H9 (cell line): ENCODE results near the gene OGFR. TPM values are rescaled to one million over a fixed set of nuclear protein-coding genes. Genes with fewer than 3 reads are reported as not detected.
"Not testable (repeated sequence)": the region's sequence is repeated elsewhere in the genome, so short reads cannot be mapped to it uniquely, and the experiment has no call there.

Experiments
- DNase-seq: peaks from one replicate; pipeline ENCODE4 v3.0.0-alpha.2; 2017
- H2AFZ ChIP-seq: one replicate; pipeline ENCODE4 v1.6.1; 2013; ENCODE audit warnings: mild to moderate bottlenecking, low read length, control low read depth, moderate library complexity
- H2AK5ac ChIP-seq: 2 replicates; pipeline ENCODE4 v1.6.1; 2013; ENCODE audit warnings: low read length, control low read depth, mixed read lengths; ENCODE audit not compliant: insufficient read length
- H2BK120ac ChIP-seq: one replicate; pipeline ENCODE4 v1.6.1; 2013; ENCODE audit warnings: low read depth, mild to moderate bottlenecking, low read length, control low read depth, inconsistent platforms; ENCODE audit not compliant: poor library complexity, severe bottlenecking
- H2BK12ac ChIP-seq: 2 replicates; pipeline ENCODE4 v1.6.1; 2013; ENCODE audit warnings: low read length, control low read depth, mixed read lengths, low read depth; ENCODE audit not compliant: insufficient read length
- H2BK15ac ChIP-seq: 2 replicates; pipeline ENCODE4 v1.6.1; 2013; ENCODE audit warnings: low read depth, low read length, control low read depth
- H2BK20ac ChIP-seq: one replicate; pipeline ENCODE4 v1.6.1; 2013; ENCODE audit warnings: low read depth, mild to moderate bottlenecking, low read length, control low read depth, inconsistent platforms; ENCODE audit not compliant: poor library complexity, severe bottlenecking
- H2BK5ac ChIP-seq: 2 replicates; pipeline ENCODE4 v1.6.1; 2013; ENCODE audit warnings: low read length, control low read depth, mixed read lengths; ENCODE audit not compliant: insufficient read length
- H3K14ac ChIP-seq: 2 replicates; pipeline ENCODE4 v1.6.1; 2013; ENCODE audit warnings: low read length, control low read depth; ENCODE audit not compliant: insufficient read depth
- H3K18ac ChIP-seq: 2 replicates; pipeline ENCODE4 v1.6.1; 2013; ENCODE audit warnings: low read depth, mild to moderate bottlenecking, mixed read lengths, low read length, control low read depth; ENCODE audit not compliant: insufficient read length
- H3K23ac ChIP-seq: 2 replicates; pipeline ENCODE4 v1.6.1; 2013; ENCODE audit warnings: low read length, control low read depth, mixed read lengths, low read depth; ENCODE audit not compliant: insufficient read length
- H3K23me2 ChIP-seq: 2 replicates; pipeline ENCODE4 v1.6.1; 2013; ENCODE audit warnings: low read depth, mild to moderate bottlenecking, mixed read lengths, low read length, control low read depth; ENCODE audit not compliant: insufficient read length, poor library complexity, severe bottlenecking
- H3K27ac ChIP-seq: 2 replicates; pipeline ENCODE4 v1.5.1; 2013; ENCODE audit warnings: low read length, control low read depth, mixed read lengths, low read depth; ENCODE audit not compliant: insufficient read length
- H3K27me3 ChIP-seq: 2 replicates; pipeline ENCODE4 v1.6.1; 2013; ENCODE audit warnings: low read length, control low read depth, inconsistent platforms; ENCODE audit not compliant: insufficient read depth
- H3K4ac ChIP-seq: 2 replicates; pipeline ENCODE4 v1.6.1; 2013; ENCODE audit warnings: low read depth, mild to moderate bottlenecking, control low read depth, inconsistent platforms, low read length, moderate library complexity
- H3K4me1 ChIP-seq: 2 replicates; pipeline ENCODE4 v1.6.1; 2013; ENCODE audit warnings: low read length, control low read depth, inconsistent platforms; ENCODE audit not compliant: insufficient read depth
- H3K4me2 ChIP-seq: 2 replicates; pipeline ENCODE4 v1.6.1; 2013; ENCODE audit warnings: low read length, control low read depth, mixed read lengths; ENCODE audit not compliant: insufficient read length, insufficient read depth
- H3K56ac ChIP-seq: 2 replicates; pipeline ENCODE4 v1.6.1; 2013; ENCODE audit warnings: low read depth, mild to moderate bottlenecking, mixed read lengths, low read length, control low read depth; ENCODE audit not compliant: insufficient read length
- H3K79me1 ChIP-seq: 2 replicates; pipeline ENCODE4 v1.6.1; 2013; ENCODE audit warnings: low read depth, mild to moderate bottlenecking, moderate library complexity, low read length, control low read depth, inconsistent platforms; ENCODE audit not compliant: insufficient read depth, poor library complexity, severe bottlenecking
- H3K79me2 ChIP-seq: 2 replicates; pipeline ENCODE4 v1.6.1; 2013; ENCODE audit warnings: low read length, control low read depth, inconsistent platforms; ENCODE audit not compliant: insufficient read depth
- H3K9ac ChIP-seq: 2 replicates; pipeline ENCODE4 v1.6.1; 2013; ENCODE audit warnings: low read length, control low read depth, mixed read lengths; ENCODE audit not compliant: insufficient read length; ENCODE audit errors: extremely low read depth
- H3K9me3 ChIP-seq: one replicate; pipeline ENCODE4 v1.6.1; 2013; ENCODE audit warnings: low read depth, low read length, inconsistent platforms; ENCODE audit not compliant: control insufficient read depth
- H3T11ph ChIP-seq: one replicate; pipeline ENCODE4 v1.6.1; 2013; ENCODE audit warnings: mild to moderate bottlenecking, low read length, control low read depth, inconsistent platforms
- H4K20me1 ChIP-seq: one replicate; pipeline ENCODE4 v1.6.1; 2013; ENCODE audit not compliant: control insufficient read depth, insufficient read length, insufficient read depth
- H4K5ac ChIP-seq: 2 replicates; pipeline ENCODE4 v1.6.1; 2013; ENCODE audit warnings: low read depth, mild to moderate bottlenecking, mixed read lengths, low read length, control low read depth; ENCODE audit not compliant: insufficient read length
- H4K8ac ChIP-seq: replicated peaks from 2 replicates; pipeline ENCODE4 v1.6.1; 2013; ENCODE audit warnings: low read length, control low read depth, mixed read lengths, low read depth; ENCODE audit not compliant: insufficient read length
- H4K91ac ChIP-seq: 2 replicates; pipeline ENCODE4 v1.6.1; 2013; ENCODE audit warnings: low read depth, mild to moderate bottlenecking, moderate library complexity, mixed read lengths, low read length, control low read depth; ENCODE audit not compliant: insufficient read length
- H3K27ac Mint-ChIP-seq, 3 experiments: 2 replicates in 2 of 3; 3 replicates in 1 of 3; pipeline ENCODE4 v1.8.0; 2020 to 2021; ENCODE audit warnings: mixed read lengths in 3 of 3, mild to moderate bottlenecking in 1 of 3, moderate library complexity in 1 of 3
- H3K27me3 Mint-ChIP-seq: 2 replicates; pipeline ENCODE4 v1.8.0; 2021; ENCODE audit warnings: low read depth, mild to moderate bottlenecking, moderate library complexity, mixed read lengths
- H3K36me3 Mint-ChIP-seq, 3 experiments: 2 replicates in 2 of 3; 3 replicates in 1 of 3; pipeline ENCODE4 v1.8.0; 2020 to 2021; ENCODE audit warnings: low read depth in 3 of 3, mixed read lengths in 3 of 3; ENCODE audit not compliant: insufficient read depth in 1 of 3
- H3K4me1 Mint-ChIP-seq, 2 experiments: 2 replicates each; pipeline ENCODE4 v1.8.0; 2020; ENCODE audit warnings: mixed read lengths in 2 of 2
- H3K4me3 Mint-ChIP-seq, 2 experiments: 2 replicates in 1 of 2; 3 replicates in 1 of 2; pipeline ENCODE4 v1.8.0; 2020 to 2021; ENCODE audit warnings: mild to moderate bottlenecking in 2 of 2, mixed read lengths in 2 of 2, moderate library complexity in 1 of 2
- H3K9me3 Mint-ChIP-seq, 2 experiments: 2 replicates in 1 of 2; 3 replicates in 1 of 2; pipeline ENCODE4 v1.8.0; 2020; ENCODE audit warnings: mild to moderate bottlenecking in 2 of 2, mixed read lengths in 2 of 2, moderate library complexity in 1 of 2
- WGBS: extraction: QIAGEN DNeasy Blood & Tissue Kit; methylation state at CpG from one replicate; pipeline ENCODE4 v1.1.7; 2013; ENCODE audit warnings: missing lambda C conversion rate, low lambda C conversion rate, mixed read lengths; ENCODE audit not compliant: insufficient read length; ENCODE audit errors: extremely low coverage; 5-methylcytosine and 5-hydroxymethylcytosine counted together
- total RNA-seq: library from RNA; stranded (reverse); gene quantifications from 2 replicates; pipeline ENCODE4 v1.2.1, GENCODE V29; 2021
- TF ChIP-seq, protein P1 (sequence below): fragments of 200-600 bp; sonication (generic); conservative IDR thresholded peaks from 3 replicates; pipeline ENCODE4 v1.8.0; 2021; ENCODE audit warnings: antibody characterized with exemption, mild to moderate bottlenecking

The OGFR gene
- total RNA-seq, 1 experiment from 2014 or later: 33.1 TPM

DNA sequence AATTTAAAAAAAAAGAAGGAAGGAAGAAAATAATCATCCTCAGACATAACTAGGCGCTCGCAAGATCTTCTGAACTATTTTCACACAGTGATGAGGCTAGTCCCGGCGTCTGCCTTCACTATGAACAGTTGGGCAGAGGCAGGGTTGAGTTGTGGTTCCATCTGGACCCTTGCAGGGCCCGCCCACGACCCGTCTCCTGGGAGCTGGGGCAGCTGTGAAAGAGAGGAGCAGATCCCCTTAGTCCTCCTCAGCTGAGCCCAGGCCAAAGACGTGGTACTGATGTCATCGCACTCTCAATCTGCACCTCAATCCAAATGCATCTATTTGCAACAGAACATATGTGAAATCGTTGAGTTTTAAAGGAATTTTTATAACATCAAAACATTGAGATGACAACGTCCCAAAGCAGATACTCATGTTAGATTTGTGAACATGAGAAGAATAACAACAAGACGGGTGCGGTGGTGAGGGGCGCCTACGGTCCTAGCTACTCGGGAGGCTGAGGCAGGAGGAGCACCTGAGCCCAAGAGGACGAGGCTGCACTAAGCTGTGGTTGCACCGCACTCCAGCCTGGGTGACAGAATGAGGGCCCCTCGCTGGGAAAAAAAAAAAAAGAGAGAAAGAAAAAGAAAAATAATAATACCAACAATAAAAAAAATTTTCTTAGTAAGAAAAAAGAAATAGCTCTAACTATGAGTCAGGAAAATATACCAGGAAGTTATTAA lies 41.7 kb downstream of the OGFR start:
- Histone ChIP-seq H3K4ac (no peak overlapping the region), H3T11ph (no peak overlapping the region), H3K79me1 (no peaks in the 10 kb centered on the region), H2AK5ac (no peak overlapping the region), H2BK120ac (no peak overlapping the region), H3K27ac (no peak overlapping the region), H4K91ac (no peak overlapping the region), H2BK20ac (no peak overlapping the region), H3K9me3 (no peaks in the 10 kb centered on the region), H2AFZ (no peak overlapping the region), H4K5ac (no peak overlapping the region), H2BK5ac (no peak overlapping the region), H3K4me1 (no peaks in the 10 kb centered on the region), H3K14ac (no peak overlapping the region), H3K23me2 (no peaks in the 10 kb centered on the region), H3K27me3 (no peaks in the 10 kb centered on the region), H2BK12ac (no peak overlapping the region), H4K20me1 (no peaks in the 10 kb centered on the region), H3K56ac (no peak overlapping the region), H3K9ac (no peak overlapping the region), H3K18ac (no peak overlapping the region), H2BK15ac (no peak overlapping the region), H4K8ac (no peak overlapping the region), H3K4me2 (no peak overlapping the region), H3K79me2 (no peaks in the 10 kb centered on the region), H3K23ac (no peak overlapping the region)
- Mint-ChIP-seq H3K27me3 (no peaks in the 10 kb centered on the region), H3K4me1 (peaks cover 10 to 24% of the 10 kb centered on the region in 2 experiments), H3K27ac (no peak overlapping the region), H3K4me3 (no peak overlapping the region), H3K36me3 (peaks cover 18 to 42% (median 33%) of the 10 kb centered on the region in 3 experiments), H3K9me3 (no peaks in the 10 kb centered on the region)
- DNase-seq: no peak
- TF ChIP-seq, protein P1, sequence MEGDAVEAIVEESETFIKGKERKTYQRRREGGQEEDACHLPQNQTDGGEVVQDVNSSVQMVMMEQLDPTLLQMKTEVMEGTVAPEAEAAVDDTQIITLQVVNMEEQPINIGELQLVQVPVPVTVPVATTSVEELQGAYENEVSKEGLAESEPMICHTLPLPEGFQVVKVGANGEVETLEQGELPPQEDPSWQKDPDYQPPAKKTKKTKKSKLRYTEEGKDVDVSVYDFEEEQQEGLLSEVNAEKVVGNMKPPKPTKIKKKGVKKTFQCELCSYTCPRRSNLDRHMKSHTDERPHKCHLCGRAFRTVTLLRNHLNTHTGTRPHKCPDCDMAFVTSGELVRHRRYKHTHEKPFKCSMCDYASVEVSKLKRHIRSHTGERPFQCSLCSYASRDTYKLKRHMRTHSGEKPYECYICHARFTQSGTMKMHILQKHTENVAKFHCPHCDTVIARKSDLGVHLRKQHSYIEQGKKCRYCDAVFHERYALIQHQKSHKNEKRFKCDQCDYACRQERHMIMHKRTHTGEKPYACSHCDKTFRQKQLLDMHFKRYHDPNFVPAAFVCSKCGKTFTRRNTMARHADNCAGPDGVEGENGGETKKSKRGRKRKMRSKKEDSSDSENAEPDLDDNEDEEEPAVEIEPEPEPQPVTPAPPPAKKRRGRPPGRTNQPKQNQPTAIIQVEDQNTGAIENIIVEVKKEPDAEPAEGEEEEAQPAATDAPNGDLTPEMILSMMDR: no peak
- no CpG with 5 or more reads among the region's 19 CpGs for WGBS

- not testable (repeated sequence) for H3K4me2 ChIP-seq, H3K27me3 Mint-ChIP-seq
These were observed 44.3 kb downstream of the OGFR start for GRCh38 chr20:62848917-62849316.

More at GRCh38 chr20:62848917-62849316, 44.3 kb downstream of the OGFR start:
- H3K56ac ChIP-seq, H2BK5ac ChIP-seq, H3K27ac Mint-ChIP-seq, H4K91ac ChIP-seq, H3K9ac ChIP-seq, H3K27me3 ChIP-seq, H4K8ac ChIP-seq, H2BK15ac ChIP-seq, H3K79me1 ChIP-seq, H3K14ac ChIP-seq, H3T11ph ChIP-seq, H2BK20ac ChIP-seq, H2AFZ ChIP-seq, H3K27ac ChIP-seq, H3K79me2 ChIP-seq, DNase-seq, H3K9me3 ChIP-seq, H3K23me2 ChIP-seq, H4K5ac ChIP-seq, H3K23ac ChIP-seq, H3K4me1 ChIP-seq, H3K4me3 Mint-ChIP-seq, H3K18ac ChIP-seq, H4K20me1 ChIP-seq, H3K9me3 Mint-ChIP-seq, H2AK5ac ChIP-seq, H2BK120ac ChIP-seq, H3K4ac ChIP-seq, H2BK12ac ChIP-seq: not testable (repeated sequence)
- no CpG with 5 or more reads among the region's 7 CpGs for WGBS
- H3K4me1 Mint-ChIP-seq: peaks cover under 1 to 13% of the 10 kb centered on the region in 2 experiments
- peaks cover 29 to 58% (median 50%) of the 10 kb centered on the region in 3 experiments for H3K36me3 Mint-ChIP-seq
